Activated CD4-positive, alpha-beta T cell treated with anti-CD3 and anti-CD28 coated beads, Interleukin-2, amount 50 U/mL, for 16 hours (primary cell): ENCODE data around the gene FECH.

Experiments used
- DNase-seq: peaks from one replicate; pipeline ENCODE4 v3.0.0-alpha.2; 2020

The FECH gene

DNA sequence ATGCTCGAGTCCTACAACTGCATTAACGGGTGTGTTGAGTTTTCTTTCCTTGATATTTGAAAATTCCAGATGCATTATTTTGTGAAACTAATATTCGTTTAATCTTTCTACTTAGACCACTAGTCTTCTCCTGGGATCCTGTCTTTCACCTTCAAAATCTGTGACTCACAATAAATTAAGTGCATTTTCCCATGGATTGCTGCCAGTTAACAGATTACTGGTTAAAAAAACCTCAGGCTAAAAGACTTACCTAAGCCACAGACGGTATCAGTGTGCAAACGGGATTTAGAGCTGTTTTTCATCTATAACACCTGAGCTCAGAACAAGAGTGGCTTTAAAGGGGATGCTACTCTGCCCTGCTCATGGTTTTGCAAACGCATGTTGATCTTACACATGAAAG, 10.2 kb downstream of the FECH start:
- no peak for DNase-seq

DNA sequence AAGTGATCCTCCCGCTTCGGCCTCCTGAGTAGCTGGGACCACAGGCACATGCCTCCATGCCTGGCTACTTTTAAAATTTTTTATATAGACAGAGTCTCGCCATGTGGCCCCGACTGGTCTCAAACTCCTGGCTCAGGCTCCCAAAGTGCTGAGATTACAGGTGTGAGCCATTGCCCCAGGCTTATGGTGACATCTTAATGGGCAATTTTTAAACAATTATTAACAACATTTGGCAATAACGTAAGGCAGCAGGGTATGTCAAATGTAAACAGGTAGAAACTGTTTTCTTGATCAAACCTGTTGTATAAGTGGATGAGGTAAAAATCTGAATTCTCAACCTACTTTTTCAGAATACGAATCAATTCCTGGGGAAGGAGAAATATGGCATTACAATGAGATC, 11.0 kb downstream of the FECH start:
- DNase-seq: no peak

DNA sequence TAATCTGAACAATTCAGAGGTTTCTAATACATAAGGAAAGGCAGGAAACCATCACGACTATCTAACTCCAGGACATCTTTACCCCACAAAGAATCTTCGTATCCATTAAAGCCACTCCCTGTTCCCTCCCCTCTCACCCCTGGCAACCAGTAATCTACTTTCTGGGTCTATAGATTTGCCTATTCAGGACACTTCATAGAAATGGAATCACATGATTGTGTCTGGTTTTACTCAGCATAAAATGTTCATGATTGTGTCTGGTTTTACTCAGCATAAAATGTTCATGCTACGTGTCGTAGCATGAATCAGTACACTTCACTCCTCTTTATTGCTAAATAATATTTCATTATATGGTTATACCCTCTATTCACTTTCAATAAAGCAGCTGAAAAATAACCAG, 11.6 kb downstream of the FECH start:
- no peak for DNase-seq

DNA sequence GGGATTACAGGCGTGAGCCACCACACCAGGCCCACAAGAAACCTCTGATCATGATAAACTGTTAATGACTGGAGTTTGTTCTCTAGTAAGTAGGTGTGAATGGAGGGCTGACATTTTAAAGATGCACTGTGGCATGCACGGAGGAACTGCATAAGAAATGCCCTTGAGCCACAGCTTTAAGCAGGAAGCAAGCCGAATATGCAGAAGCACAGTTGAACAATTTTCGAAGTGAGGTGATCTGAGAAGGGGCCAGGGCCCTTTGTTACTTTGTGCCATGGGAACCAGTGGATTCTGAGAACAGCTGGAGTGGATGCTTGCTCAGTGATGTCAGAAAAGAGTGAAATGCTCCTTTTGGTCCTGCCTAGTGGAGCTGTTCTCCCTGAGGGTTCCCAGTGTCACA, 16.3 kb downstream of the FECH start:
- DNase-seq: no peak

DNA sequence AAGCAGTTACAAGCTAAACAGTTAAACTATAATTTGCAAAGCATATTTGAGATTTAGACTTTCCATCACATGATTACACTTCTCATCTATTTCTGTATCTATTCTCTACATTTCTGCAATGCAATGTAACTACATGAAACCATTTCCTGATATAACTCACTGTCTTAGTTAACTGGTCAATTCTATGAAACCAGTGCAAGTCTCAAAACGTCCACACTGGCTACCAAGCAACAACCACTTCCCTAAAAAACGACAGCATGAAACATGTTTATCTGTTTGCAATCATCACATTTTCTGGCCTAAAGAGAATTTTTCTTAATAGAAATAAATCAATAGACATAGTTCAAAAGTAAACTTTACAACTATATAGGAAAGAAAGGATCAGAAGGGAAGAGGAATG, 17.4 kb downstream of the FECH start:
- no peak for DNase-seq

DNA sequence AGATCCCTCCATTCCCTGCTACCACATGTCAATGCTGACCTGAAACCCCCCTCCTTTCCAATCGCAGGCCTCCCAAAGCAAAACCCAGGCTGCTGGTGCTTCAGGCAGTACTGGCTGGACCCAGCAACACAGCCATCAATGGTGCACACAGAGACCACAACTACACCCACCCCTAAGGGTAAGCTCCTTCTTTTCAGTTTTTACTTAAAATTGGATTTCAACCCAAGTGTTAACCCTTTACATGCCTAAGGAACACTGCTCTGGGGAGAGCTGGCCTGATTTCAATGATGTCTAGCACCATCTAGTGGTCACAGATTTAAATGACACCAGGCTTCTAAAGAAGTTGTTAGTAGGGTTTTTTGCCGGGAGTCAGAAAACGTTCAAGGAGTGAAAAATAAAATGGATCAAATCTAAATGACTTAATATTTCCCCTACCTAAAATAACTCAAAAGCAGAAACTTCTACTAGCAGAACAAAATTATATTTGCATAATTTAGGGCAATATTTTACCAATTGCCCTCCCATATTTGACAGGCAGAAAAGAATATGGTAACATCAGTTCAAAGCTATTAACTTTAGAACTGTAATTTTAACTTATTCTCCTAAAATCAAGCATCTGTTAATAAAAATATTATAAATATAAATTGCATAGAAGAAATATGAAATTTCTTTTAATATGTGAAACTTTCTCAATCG, 24.6 kb downstream of the FECH start:
- peak; percentile 65 for DNase-seq

DNA sequence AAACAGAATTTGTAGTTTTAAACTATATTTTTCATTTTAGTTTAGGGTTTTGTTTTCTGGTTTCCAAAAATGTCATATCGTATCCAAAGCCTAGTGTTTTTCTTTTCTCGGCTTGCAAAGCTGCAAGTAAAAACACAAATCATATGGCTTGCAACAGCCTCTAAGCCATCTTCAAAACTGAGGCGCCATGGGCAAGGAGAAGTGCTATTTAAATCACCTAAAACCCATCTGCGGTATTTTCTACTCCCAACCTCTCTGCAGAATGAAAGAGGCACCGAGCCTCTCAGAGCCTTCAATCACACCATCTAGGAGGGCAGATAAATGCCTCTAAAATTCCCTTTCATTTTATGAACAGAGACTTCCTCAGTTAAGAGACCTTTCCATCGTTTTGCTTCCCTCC, 25.2 kb downstream of the FECH start:
- no peak for DNase-seq

DNA sequence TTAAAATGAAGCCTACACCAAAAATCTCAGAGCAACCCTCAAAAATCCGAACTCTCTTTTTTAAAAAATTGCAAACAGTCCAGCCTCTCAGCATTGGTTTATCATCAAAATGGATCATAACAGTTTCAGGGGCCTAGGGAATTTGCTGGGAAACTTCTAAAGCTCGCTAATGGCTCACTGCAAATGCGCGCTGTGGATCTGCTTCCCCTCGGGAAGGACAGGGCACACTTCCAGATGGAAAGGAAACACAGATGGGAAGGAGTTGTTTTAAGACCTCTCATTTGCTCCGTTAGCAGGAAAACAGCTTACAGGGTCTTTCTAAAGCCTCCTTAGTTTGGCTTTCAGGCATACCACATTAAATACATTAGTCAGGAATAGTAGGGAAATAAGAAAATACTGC, 27.2 kb downstream of the FECH start:
- DNase-seq: no peak

DNA sequence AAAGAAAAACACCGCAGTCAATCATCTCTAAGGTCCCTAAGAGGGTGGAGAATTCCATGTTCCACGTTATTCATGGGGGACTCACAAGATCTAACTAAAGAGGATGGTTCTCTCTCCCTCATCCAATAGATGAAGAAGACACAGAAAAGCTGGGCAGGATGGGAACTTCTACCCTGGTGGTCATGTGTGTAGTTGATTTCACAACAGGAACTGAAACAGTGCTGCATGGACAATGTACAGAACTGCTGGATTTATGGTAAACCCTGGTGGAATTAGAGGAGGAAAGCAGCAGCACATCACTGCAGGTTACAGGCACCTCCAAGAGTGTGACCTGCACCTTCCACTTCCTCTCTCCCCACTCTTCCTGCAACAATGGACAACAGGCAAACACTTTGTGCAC, 31.4 kb downstream of the FECH start:
- no peak for DNase-seq

DNA sequence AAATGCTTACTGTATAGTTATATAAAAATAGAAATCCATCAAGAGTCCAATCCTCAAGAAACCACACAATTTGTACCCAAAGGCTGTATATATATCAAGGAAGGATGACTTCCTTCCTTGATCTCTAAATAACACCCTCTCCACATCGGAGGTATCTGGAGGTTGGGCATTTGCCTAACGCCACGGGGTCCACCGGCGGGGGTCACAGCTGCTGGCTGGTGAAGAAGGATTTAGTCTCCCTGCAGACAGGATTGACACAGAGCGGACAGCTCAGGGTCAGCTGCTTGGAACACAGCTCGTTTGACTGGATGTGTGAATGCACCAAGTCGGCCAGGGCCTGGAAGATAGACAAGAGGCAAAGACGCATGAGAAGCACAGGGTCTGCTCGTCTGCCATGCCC, 36.0 kb downstream of the FECH start:
- no peak for DNase-seq

DNA sequence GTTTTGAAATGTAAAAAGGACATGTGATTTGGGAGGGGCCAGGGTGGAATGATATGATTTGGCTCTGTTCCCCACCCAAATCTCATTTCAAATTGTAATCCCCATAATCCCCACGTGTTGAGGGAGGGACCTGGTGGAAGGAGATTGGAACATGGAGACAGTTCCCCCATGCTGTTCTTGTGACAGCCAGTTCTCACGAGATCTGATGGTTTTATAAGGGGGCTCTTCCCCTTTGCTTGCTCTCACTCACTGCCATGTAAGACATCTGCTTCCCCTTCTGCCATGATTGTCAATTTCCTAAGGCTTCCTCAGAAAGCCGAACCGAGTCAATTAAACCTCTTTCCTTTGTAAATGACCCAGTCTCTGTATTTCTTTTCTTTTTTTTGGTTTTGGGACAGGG, 39.2 kb downstream of the FECH start:
- no peak for DNase-seq

DNA sequence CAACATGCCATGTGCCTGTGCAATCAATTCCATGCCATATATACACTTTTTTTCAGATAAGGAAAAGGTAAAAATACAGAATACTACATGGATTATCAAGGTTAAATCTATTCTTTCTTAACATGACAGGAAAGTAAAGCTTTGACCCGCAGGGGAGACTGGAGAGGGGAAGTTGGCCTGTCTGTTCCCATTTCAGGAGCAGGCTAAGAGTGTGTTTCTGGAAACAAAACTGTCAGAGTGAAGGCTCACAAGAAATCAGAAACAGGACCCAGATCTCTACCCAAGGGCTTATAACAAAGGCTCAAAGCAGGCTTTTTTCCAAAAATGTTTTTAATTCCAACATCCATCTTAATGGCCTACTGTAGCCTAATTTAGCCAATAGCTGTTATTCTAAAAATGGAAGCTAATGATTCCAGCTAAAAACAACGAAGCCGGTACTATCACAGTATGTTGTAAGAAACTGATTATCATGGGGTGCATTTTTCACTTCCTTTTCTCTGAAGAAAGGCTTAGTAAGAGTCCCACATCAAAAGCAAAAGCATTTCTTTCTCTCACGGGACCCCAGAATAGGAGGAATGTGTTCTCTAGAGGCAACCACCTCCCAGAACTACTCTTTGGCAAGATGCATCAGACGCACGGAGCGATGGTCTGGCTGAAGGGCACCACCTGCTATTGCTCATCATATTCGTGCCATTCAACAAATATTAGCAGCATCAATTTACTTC, 41.4 kb downstream of the FECH start:
- DNase-seq: no peak

DNA sequence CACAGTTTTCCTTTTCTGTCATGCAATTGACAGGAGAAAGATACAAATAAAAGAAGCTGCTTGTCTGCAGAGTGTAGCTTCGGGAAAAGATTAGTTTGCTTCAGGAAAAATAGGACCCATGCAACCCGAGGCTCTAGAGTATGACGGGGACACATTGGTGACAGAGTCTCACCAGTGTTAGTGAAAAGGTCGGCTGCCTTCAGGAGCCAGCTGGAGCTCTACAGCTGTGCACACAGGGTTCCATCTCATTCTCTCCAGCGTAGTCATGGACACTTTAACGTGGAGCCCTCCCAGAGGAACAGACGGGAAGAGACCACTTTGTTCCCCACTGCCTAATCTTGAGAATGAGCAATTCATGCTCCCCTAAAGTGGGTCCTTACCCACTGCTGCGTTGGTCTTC, 42.9 kb downstream of the FECH start:
- no peak for DNase-seq

DNA sequence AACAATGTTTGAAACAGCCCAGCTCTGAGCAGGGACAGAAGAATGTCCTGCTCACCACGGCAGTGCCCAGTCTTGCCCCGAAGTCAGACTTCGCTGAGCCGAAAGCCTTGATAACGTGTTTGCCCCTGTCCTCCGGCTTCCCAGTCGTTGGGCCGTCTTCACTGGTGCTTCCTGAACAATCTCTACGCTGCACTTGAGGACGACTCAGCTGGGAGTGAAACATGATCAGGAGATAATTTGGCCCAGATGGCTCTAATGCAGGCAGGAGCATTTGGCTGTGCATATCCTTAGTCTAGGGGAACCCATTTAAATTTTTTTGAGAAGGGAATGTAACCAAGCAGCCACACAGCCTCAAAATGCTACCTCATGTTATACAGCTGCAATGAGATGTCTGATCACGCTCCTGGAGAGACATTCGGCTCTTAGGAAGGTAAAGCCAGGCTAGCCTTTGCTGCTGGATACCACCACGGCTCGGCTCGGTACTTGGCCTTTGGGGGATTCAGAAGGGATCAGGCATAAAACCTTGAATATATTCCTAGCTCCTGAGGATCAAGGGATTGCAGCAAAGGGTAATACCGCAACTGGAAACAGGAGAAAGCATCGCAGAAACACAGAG, 43.6 kb downstream of the FECH start:
- DNase-seq: no peak

DNA sequence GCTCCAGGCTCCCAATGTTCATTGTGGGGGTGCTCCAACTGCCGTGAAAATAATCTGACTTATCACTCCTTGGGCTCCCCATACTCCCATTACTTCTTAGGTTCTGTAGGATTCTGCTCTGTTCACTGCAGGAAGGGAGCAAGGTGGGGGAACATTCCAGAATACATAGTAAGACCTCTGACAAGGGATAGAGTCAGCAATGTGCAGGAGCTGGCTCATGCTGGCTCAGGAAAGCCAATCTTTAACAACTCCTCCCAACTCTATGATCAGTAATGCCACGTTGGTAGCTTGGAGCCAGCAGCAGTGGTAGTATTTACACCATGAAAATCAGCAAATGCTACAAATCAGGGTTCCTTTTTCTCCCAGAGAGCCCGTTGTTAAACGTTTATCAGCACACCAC, 44.4 kb downstream of the FECH start:
- DNase-seq: no peak

DNA sequence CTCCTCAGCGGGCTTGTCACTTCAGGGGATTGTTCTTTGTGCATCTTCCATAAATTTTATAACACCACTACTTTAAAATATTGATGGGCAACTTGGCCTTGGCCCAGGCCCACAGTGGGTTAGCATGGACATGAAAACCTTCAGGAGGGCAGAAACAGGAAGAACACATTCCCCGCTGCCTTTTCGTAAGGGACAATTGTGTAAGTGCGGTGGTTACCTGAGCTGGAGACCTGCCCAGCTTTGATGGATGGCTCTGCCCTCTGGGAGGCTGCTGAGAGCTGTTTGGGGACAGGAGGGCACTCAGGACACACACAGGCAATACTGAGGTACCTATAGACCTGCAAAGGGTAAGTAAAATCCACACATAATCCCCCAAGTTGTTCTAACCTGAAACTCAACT, 46.8 kb downstream of the FECH start:
- no peak for DNase-seq

DNA sequence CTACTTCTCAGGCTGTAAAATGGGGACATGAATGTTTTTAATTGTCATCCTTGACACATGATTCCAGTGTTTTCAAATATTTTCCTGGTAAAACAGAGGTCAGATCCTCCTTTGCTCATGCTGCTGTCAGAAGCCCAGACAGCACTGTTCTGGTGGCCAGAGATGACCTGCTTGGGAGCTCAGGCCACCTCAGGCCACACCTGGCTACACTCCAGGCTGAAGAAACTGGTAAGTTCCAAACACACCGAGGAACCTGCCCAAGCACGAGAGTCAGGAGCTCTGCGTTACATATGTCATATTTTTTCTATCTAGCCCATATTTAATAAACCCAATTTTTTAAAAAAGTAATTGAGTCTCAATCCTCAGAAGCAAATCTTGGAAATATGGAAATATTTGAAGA, 47.9 kb downstream of the FECH start:
- no peak for DNase-seq

DNA sequence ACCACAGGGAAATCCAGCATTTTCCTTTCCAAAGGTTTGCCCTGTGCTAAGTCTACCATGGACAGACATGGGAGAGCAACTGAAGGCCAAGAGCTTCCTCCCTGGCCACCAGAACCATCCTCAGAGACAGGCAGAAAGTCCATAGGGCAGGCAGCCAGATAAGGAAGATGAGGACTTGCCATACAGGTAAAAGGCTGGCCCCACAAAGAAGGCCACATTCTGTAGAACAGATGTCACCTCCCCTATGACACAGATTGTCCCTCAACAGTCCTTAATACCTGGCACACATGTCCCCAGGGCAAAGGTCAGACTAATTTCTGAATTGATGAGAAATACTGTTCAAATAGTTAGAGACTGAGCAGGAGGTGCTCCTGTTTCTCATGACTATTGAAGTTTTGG, 52.0 kb downstream of the FECH start:
- no peak for DNase-seq

DNA sequence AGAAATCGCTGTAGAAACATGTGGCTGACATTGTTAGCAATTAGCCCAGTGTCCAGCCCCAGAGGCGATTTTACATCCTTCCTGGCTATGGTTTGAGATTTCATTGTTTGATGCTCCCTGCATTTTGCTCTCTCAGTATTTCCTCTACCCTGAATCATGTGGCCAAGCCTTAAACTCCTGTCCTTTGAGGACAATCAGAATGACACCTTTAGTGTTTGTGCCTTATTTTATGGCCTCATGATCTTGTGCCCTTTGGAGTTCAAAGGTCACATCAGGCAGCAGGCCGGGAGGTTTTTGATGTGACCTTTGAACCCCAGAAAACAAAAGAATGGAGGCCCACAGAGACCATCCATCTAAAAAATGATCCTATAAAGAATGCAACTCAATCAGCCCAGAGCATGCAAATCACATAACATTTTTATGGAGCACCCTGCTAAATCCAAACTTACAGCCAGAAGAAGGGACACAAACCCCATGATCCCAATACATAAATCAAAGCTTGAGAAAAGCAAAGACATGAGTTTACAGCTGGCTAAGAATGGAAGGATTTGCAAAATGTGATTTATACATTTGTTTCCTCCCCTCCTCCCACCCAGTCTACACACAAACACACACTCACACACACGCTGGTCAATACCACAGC, 52.5 kb downstream of the FECH start:
- DNase-seq: no peak

DNA sequence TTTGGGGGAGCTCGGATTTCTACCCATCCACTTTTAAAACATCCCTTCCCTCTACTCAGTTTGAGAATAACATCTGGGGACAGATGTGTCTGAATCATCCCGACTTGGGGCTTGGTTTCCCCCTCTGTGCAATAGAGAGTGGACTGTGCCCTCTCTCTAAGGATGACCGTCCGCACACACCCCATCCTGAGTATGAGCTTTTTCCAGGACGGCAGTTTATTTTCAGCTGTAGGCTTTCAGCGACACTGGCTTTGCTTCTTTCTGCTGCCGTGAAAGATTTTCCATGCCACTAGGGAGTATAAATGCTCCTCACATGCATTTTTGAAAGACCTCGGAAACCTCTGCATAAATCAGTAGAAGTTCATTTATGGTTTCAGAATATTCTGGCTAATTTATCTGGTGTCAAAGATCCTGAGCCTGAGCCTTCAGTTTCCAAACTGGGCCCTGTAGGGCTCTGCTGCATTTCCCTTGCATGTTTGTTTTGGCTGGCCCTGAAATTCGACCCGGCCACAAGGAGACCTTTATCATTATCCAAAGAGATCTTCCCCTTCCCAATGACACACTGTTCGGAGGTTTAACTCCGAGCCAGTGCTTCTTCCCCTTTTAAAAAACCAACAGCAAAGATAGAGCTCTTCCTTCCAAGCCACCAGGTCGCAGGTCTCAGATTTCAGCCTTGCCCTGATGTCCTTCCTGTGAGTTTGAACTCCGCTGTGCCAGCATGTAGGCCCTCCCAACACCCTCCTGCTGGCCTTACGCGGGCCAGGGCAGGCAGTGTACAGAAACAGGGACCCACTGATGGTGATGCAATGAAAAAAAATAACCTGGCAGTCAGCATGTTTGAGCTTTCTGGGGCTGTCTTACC, 53.3 kb downstream of the FECH start:
- no peak for DNase-seq

DNA sequence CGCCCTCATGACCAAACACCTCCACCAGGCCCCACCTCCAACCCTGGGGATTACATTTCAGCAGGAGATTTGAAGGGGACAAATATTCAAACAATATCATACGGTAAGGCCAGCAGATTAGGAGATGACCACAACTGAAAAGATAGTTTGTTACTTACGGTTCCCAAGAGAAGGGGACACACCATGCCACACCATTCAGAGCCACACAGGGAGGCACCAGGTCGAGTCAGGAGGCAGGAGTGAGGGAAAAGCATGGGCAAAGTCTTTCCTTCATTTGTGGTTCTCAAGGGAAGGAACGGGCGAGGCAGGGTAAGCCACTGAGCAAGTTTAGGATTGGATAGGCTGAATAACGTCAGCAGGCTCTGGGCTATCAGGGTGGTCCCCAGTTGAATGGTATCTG, 57.4 kb downstream of the FECH start:
- DNase-seq: no peak

DNA sequence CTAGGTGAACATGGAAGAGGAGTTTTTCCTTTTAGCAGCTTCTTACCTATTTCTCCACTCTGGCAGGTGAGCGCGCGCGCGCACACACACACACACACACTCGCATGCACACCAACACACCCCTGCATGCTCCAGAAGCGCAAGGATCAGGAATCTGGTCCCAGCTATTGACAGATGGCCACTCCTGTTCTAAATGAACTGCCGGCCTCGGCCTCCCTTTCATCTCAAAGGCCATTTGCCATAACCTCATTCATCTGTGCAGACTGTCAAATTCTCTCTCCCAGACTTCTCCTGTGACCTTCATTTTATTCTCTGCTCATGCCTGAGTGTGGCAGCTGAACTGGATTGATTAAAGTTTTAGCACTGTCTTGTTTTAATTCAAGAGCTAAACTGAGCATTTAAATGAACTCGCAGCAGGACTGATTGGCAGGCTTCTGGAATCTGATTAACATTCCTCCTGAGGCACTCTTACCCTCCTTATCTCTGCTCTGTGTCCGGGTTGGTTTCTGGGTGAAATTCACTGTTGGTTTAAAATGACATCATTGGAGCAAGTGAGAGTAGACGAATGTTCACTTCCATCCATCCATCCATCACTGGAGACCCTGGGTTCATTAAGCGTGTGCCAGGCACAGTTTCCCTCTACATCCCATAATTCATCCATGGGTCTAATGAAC, 58.8 kb downstream of the FECH start:
- no peak for DNase-seq
